Caco-2 (cell line): ENCODE results near the gene GREB1. TPM values are rescaled to one million over a fixed set of nuclear protein-coding genes. Genes with fewer than 3 reads are reported as not detected.

Experiments
- BruUV-seq: library from RNA; stranded (reverse); fragments of 400-500 nt; replicated peaks from 2 replicates; lab custom pipeline; 2021; lab: Mats Ljungman, UMichigan
- CTCF ChIA-PET: fragments of 300-600 bp; sonication (Branson Sonifier 250); formaldehyde crosslinking; loops from one replicate; lab custom pipeline; 2022; ENCODE audit warnings: antibody characterized with exemption; lab: Charles Lee
- POLR2A ChIA-PET: fragments of 300-600 bp; sonication (Branson Sonifier 250); formaldehyde crosslinking; loops from one replicate; lab custom pipeline; 2022; ENCODE audit warnings: antibody characterized with exemption; lab: Charles Lee
- DNase-seq, 2 experiments: peaks; one replicate each; pipeline versions ENCODE4 v3.0.0 to v3.0.0-alpha.2; 2020 to 2022
- H3K27me3 ChIP-seq: replicated peaks from 2 replicates; pipeline ENCODE4 v1.6.0; 2011; ENCODE audit warnings: low read length; ENCODE audit not compliant: control insufficient read depth, insufficient read depth
- H3K36me3 ChIP-seq: 2 replicates; pipeline ENCODE4 v1.5.1; 2011; ENCODE audit warnings: low read length; ENCODE audit not compliant: control insufficient read depth, insufficient read depth
- H3K4me1 ChIP-seq: fragments of 250-450 bp; sonication (Bioruptor Pico); 2 replicates; pipeline ENCODE4 v1.5.1; 2020; ENCODE audit warnings: mild to moderate bottlenecking
- H3K4me3 ChIP-seq: 2 replicates; pipeline ENCODE4 v1.5.1; 2011; ENCODE audit warnings: low read depth, mild to moderate bottlenecking, control low read depth, low read length
- H3K9me3 ChIP-seq: fragments of 250-450 bp; sonication (Bioruptor Pico); 2 replicates; pipeline ENCODE4 v1.5.1; 2020; ENCODE audit warnings: mild to moderate bottlenecking, moderate library complexity
- H3K27ac Mint-ChIP-seq: one replicate; pipeline ENCODE4 v1.8.0; 2022; ENCODE audit warnings: mixed read lengths; ENCODE audit not compliant: unreplicated experiment
- H3K27me3 Mint-ChIP-seq: one replicate; pipeline ENCODE4 v1.8.0; 2022; ENCODE audit warnings: mixed read lengths; ENCODE audit not compliant: insufficient read depth, unreplicated experiment
- H3K36me3 Mint-ChIP-seq: one replicate; pipeline ENCODE4 v1.8.0; 2022; ENCODE audit warnings: mild to moderate bottlenecking, mixed read lengths; ENCODE audit not compliant: insufficient read depth, unreplicated experiment
- H3K4me1 Mint-ChIP-seq: one replicate; pipeline ENCODE4 v1.8.0; 2022; ENCODE audit warnings: low read depth, mixed read lengths; ENCODE audit not compliant: unreplicated experiment
- H3K4me3 Mint-ChIP-seq: one replicate; pipeline ENCODE4 v1.8.0; 2022; ENCODE audit warnings: mild to moderate bottlenecking, moderate library complexity, mixed read lengths; ENCODE audit not compliant: unreplicated experiment
- H3K9me3 Mint-ChIP-seq: one replicate; pipeline ENCODE4 v1.8.0; 2022; ENCODE audit warnings: mixed read lengths; ENCODE audit not compliant: unreplicated experiment
- intact Hi-C: fragments of 100-400 bp; cut with micrococcal nuclease; formaldehyde crosslinking; loops from one replicate; pipeline ENCODE4 v1.10.0; 2022; ENCODE audit not compliant: unreplicated experiment
- total RNA-seq: library from RNA; stranded (reverse); gene quantifications from 2 replicates; pipeline ENCODE4 v1.2.3, GENCODE V29; 2022
- TF ChIP-seq, protein P1 (sequence below), 2 experiments: fragments of 200-600 bp in 1 of 2; IDR thresholded peaks; 1 replicate in 1 of 2; 2 replicates in 1 of 2; pipeline versions ENCODE4 v1.5.1 to v1.8.0; 2011 to 2022; ENCODE audit warnings: antibody characterized with exemption in 1 of 2, control low read depth in 1 of 2, inconsistent platforms in 1 of 2, low read depth in 1 of 2, low read length in 1 of 2, mild to moderate bottlenecking in 1 of 2, moderate library complexity in 1 of 2; ENCODE audit not compliant: insufficient read depth in 1 of 2, severe bottlenecking in 1 of 2, unreplicated experiment in 1 of 2

GREB1 gene
- total RNA-seq, 1 experiment from 2014 or later, result 2.4 TPM

DNA sequence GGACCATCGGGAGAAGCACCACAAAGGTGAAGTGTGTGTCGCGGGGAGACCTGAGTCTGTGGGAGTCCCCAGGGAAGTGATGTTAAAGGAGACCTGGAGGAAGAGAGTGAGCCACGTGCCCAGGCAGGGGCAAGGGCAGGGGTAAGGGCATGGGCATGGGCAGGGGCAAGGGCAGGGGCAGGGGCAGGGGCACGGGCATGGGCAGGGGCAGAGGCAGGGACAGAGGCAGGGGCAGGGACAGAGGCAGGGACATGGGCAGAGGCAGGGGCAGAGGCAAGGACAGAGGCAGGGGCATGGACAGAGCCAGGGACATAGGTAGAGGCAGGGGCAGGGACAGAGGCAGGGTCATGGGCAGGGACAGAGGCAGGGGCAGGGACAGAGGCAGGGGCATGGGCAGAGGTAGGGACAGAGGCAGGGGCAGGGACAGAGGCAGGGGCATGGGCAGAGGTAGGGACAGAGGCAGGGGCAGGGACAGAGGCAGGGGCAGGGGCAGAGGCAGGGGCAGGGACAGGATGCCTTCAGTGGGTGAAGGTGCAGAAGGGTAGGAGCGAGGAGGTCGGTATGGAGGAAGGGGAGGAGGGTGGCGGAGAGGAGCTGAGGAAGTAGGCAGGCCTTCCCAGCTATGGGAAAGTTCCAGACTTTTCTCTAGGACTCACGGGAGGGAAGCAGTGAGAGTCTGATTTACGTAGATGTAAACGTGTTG, 102.9 kb downstream of the GREB1 start:
- H3K36me3 Mint-ChIP-seq, result peaks cover 5% of the 10 kb centered on the region
- no peak overlapping the region for H3K27ac Mint-ChIP-seq
- H3K27me3 ChIP-seq, result no peaks in the 10 kb centered on the region; the same call in 1 of the 2 replicates

GRCh38 chr2:11637546-11637945, 103.7 kb downstream of the GREB1 start:
- Mint-ChIP-seq H3K27ac (no peak overlapping the region), H3K4me1 (no peaks in the 10 kb centered on the region), H3K27me3 (peaks cover 12% of the 10 kb centered on the region), H3K4me3 (no peak overlapping the region), H3K36me3 (peaks cover 5% of the 10 kb centered on the region), H3K9me3 (no peaks in the 10 kb centered on the region)
- BruUV-seq, result no TSS peak
- Histone ChIP-seq H3K36me3 (no peaks in the 10 kb centered on the region), H3K9me3 (0 out of 2 replicates have a peak, but pooled peaks cover 2% of the 10 kb centered on the region), H3K4me3 (no peak overlapping the region), H3K27me3 (no peaks in the 10 kb centered on the region; the same call in 1 of the 2 replicates), H3K4me1 (no peaks in the 10 kb centered on the region)
- TF ChIP-seq, protein P1, sequence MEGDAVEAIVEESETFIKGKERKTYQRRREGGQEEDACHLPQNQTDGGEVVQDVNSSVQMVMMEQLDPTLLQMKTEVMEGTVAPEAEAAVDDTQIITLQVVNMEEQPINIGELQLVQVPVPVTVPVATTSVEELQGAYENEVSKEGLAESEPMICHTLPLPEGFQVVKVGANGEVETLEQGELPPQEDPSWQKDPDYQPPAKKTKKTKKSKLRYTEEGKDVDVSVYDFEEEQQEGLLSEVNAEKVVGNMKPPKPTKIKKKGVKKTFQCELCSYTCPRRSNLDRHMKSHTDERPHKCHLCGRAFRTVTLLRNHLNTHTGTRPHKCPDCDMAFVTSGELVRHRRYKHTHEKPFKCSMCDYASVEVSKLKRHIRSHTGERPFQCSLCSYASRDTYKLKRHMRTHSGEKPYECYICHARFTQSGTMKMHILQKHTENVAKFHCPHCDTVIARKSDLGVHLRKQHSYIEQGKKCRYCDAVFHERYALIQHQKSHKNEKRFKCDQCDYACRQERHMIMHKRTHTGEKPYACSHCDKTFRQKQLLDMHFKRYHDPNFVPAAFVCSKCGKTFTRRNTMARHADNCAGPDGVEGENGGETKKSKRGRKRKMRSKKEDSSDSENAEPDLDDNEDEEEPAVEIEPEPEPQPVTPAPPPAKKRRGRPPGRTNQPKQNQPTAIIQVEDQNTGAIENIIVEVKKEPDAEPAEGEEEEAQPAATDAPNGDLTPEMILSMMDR (IDR thresholded peaks at IDR 0.05; ENCODE audit: insufficient read depth in 1 of 2, low read depth in 1 of 2, low read length in 1 of 2, severe bottlenecking in 1 of 2, unreplicated experiment in 1 of 2), result no peak
- POLR2A ChIA-PET, result no interaction called here
- intact Hi-C loops, result no loop called here
- CTCF ChIA-PET, result no interaction called here
- no peak for DNase-seq

More for the DNA sequence above, 102.9 kb downstream of the GREB1 start:
- Histone ChIP-seq H3K9me3 (no peaks in the 10 kb centered on the region), H3K4me1 (no peaks in the 10 kb centered on the region), H3K4me3 (no peak overlapping the region), H3K36me3 (no peaks in the 10 kb centered on the region)
- H3K27me3 Mint-ChIP-seq, result peaks cover 12% of the 10 kb centered on the region
- H3K4me1 Mint-ChIP-seq, result no peaks in the 10 kb centered on the region
- ChIA-PET POLR2A (no interaction called here), CTCF (no interaction called here)
- TF ChIP-seq, protein P1 (IDR thresholded peaks at IDR 0.05; ENCODE audit: insufficient read depth in 1 of 2, low read depth in 1 of 2, low read length in 1 of 2, severe bottlenecking in 1 of 2, unreplicated experiment in 1 of 2), result no peak
- H3K9me3 Mint-ChIP-seq, result no peaks in the 10 kb centered on the region
- H3K4me3 Mint-ChIP-seq, result no peak overlapping the region
- no peak for DNase-seq
- intact Hi-C loops, result no loop called here
- BruUV-seq, result no TSS peak

DNA sequence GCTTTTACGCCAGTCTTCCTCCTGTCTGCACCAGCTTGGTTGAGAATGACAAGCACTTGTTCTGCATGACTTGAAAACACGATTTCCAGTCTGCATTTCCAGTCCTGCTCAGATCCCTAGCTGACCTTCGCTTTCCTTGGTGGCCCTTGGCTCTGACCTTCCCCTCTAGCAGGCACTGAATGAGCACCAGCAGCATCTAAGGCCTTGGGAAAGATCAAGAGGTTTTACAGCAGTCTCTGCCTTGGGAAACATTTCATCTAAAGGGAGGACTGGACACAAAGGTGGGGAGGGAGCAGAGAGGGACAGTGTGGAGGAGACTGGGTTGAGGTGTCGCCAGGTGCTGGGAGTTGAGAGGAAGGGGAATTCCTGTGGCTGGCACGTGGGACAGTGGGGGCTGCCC, 105.7 kb downstream of the GREB1 start:
- Mint-ChIP-seq H3K9me3 (no peaks in the 10 kb centered on the region), H3K4me3 (no peak overlapping the region), H3K27me3 (peaks cover 19% of the 10 kb centered on the region), H3K4me1 (no peaks in the 10 kb centered on the region), H3K36me3 (peaks cover 5% of the 10 kb centered on the region), H3K27ac (no peak overlapping the region)
- intact Hi-C loops, result no loop called here
- TF ChIP-seq, protein P1 (IDR thresholded peaks at IDR 0.05; ENCODE audit: insufficient read depth in 1 of 2, low read depth in 1 of 2, low read length in 1 of 2, severe bottlenecking in 1 of 2, unreplicated experiment in 1 of 2), result no peak
- H3K4me3 ChIP-seq, result no peak overlapping the region
- no peak for DNase-seq
- BruUV-seq, result no TSS peak
- 0 out of 2 replicates have a peak, but pooled peaks cover 4% of the 10 kb centered on the region for H3K9me3 ChIP-seq
- ChIA-PET POLR2A (no interaction called here), CTCF (no interaction called here)
- H3K27me3 ChIP-seq, result no peaks in the 10 kb centered on the region; the same call in 1 of the 2 replicates
- H3K36me3 ChIP-seq, result no peaks in the 10 kb centered on the region
- no peaks in the 10 kb centered on the region for H3K4me1 ChIP-seq
